MCF 10A (cell line): Measurements from ENCODE around the gene AOX1. TPM values are rescaled to one million over a fixed set of nuclear protein-coding genes. Genes with fewer than 3 reads are reported as not detected.
A peak's percentile ranks its signal among the peaks of the same experiment; 100 is the strongest.
"Not testable (repeated sequence)": the region's sequence is repeated elsewhere in the genome, so short reads cannot be mapped to it uniquely, and the experiment has no call there.

Source experiments
- Bru-seq: library from RNA; stranded (reverse); fragments of 400-500 nt; gene quantifications from one replicate; lab custom pipeline; 2021; lab: Mats Ljungman, UMichigan
- BruChase-seq, 2 experiments: library from RNA; stranded (reverse); fragments of 400-500 nt; gene quantifications; one replicate each; lab custom pipeline; 2021; lab: Mats Ljungman, UMichigan
- BruUV-seq: library from RNA; stranded (reverse); fragments of 400-500 nt; replicated peaks from 2 replicates; lab custom pipeline; 2021; lab: Mats Ljungman, UMichigan
- CTCF ChIA-PET: fragments of 300-600 bp; sonication (Branson Sonifier 250); formaldehyde crosslinking; extraction: SDS; loops from one replicate; lab custom pipeline; 2021; ENCODE audit warnings: antibody characterized with exemption, inconsistent platforms; lab: Yijun Ruan, JAX
- POLR2A ChIA-PET: fragments of 300-600, 350-650 bp; sonication (Branson Sonifier 250); formaldehyde crosslinking; extraction: SDS; loops from one replicate; lab custom pipeline; 2020; ENCODE audit warnings: antibody characterized with exemption, inconsistent platforms; lab: Yijun Ruan, JAX
- DNase-seq: peaks from one replicate; pipeline ENCODE4 v3.0.0-alpha.2; 2018; ENCODE audit not compliant: unreplicated experiment
- H3K27ac Mint-ChIP-seq: one replicate; pipeline ENCODE4 v1.8.0; 2022; ENCODE audit warnings: mild to moderate bottlenecking, low read depth, mixed read lengths; ENCODE audit not compliant: unreplicated experiment
- H3K27me3 Mint-ChIP-seq: one replicate; pipeline ENCODE4 v1.8.0; 2022; ENCODE audit warnings: mixed read lengths; ENCODE audit not compliant: insufficient read depth, unreplicated experiment
- H3K36me3 Mint-ChIP-seq: one replicate; pipeline ENCODE4 v1.8.0; 2022; ENCODE audit warnings: mild to moderate bottlenecking, moderate library complexity, mixed read lengths; ENCODE audit not compliant: insufficient read depth, unreplicated experiment
- H3K4me1 Mint-ChIP-seq: one replicate; pipeline ENCODE4 v1.8.0; 2022; ENCODE audit warnings: mixed read lengths; ENCODE audit not compliant: insufficient read depth, unreplicated experiment
- H3K4me3 Mint-ChIP-seq: one replicate; pipeline ENCODE4 v1.8.0; 2022; ENCODE audit warnings: mild to moderate bottlenecking, moderate library complexity, mixed read lengths; ENCODE audit not compliant: unreplicated experiment
- H3K9me3 Mint-ChIP-seq: one replicate; pipeline ENCODE4 v1.8.0; 2022; ENCODE audit warnings: mixed read lengths; ENCODE audit not compliant: unreplicated experiment
- CTCF ChIP-seq: fragments of 200-600 bp; IDR thresholded peaks from one replicate; pipeline ENCODE4 v1.8.0; 2022; ENCODE audit warnings: antibody characterized with exemption, mild to moderate bottlenecking; ENCODE audit not compliant: unreplicated experiment
- intact Hi-C: fragments of 100-400 bp; cut with micrococcal nuclease; formaldehyde crosslinking; loops from 2 replicates; pipeline ENCODE4 v1.14.1; 2022
- long read RNA-seq: library from polyadenylated mRNA; stranded (forward); transcript quantifications from one replicate; pipeline ENCODE4 v2.0.0, GENCODE V29; 2022
- total RNA-seq: library from RNA; stranded (reverse); gene quantifications from 2 replicates; pipeline ENCODE4 v1.2.3, GENCODE V29; 2022

AOX1 gene
- 54.0 and 76.6 TPM in 2 replicates for total RNA-seq
- Bru-seq, nascent RNA, result percentile 73 among the genes with signal in this experiment
- BruChase-seq, experiment 1, labeled RNA remaining after a 6-hour chase, result percentile 75 among the genes with signal in this experiment
- percentile 65 among the genes with signal in this experiment for BruChase-seq, experiment 2, labeled RNA remaining after a 2-hour chase
- long read RNA-seq, transcript AOX1-205 (23 exons, 3,142 nt), result major isoform, 10 of 127 reads
- long read RNA-seq, partial matches to known transcripts, result 93 of 127 reads
- long read RNA-seq, other reads (novel, unspliced or antisense), result 23 of 127 reads

- H3K36me3 Mint-ChIP-seq, result peaks cover 7% of the 10 kb centered on the region
- ChIA-PET POLR2A (interaction anchor here (1.0 kb wide), 1 partner anchor 32 kb away, joined by 4 read pairs; no protein-coding TSS in a partner anchor), CTCF (interaction anchor here (0.6 to 6.9 kb wide), 3 partner anchors 14 to 644 kb away, joined by 5 to 43 read pairs (median 6); no protein-coding TSS in a partner anchor)
- no peak within 1 kb of the TSS for H3K27ac Mint-ChIP-seq
- H3K4me1 Mint-ChIP-seq, result peaks cover 11% of the 10 kb centered on the region
- no TSS peak for BruUV-seq
- intact Hi-C loops, result no loop called here
- H3K27me3 Mint-ChIP-seq, result no peaks in the 10 kb centered on the region
- no peak for DNase-seq
- no peaks in the 10 kb centered on the region for H3K9me3 Mint-ChIP-seq
- H3K4me3 Mint-ChIP-seq, result no peak within 1 kb of the TSS
- no peak for TF ChIP-seq CTCF
Observed at GRCh38 chr2:200585730-200586643, at the start of gene AOX1. AOX1 (plus strand) TSS chr2:200586014; CDS start chr2:200586109, 95 bp downstream.

GRCh38 chr2:200538139-200538538 lies 47.7 kb upstream of the AOX1 start:
- no peak overlapping the region for H3K27ac Mint-ChIP-seq
- no peaks in the 10 kb centered on the region for H3K27me3 Mint-ChIP-seq
- H3K9me3 Mint-ChIP-seq, result no peaks in the 10 kb centered on the region
- no peak for DNase-seq
- ChIA-PET CTCF (no interaction called here), POLR2A (no interaction called here)
- TF ChIP-seq CTCF, result no peak
- peaks cover 10% of the 10 kb centered on the region for H3K36me3 Mint-ChIP-seq
- BruUV-seq, result no TSS peak
- no peaks in the 10 kb centered on the region for H3K4me1 Mint-ChIP-seq
- no peak overlapping the region for H3K4me3 Mint-ChIP-seq
- intact Hi-C loops, result no loop called here

GRCh38 chr2:200540793-200541192 lies 45.0 kb upstream of the AOX1 start:
- peaks cover 21% of the 10 kb centered on the region for H3K36me3 Mint-ChIP-seq
- CTCF ChIA-PET, result no interaction called here

GRCh38 chr2:200566596-200566995 lies 19.2 kb upstream of the AOX1 start:
- H3K36me3 Mint-ChIP-seq, result peaks cover 18% of the 10 kb centered on the region

More at GRCh38 chr2:200540793-200541192, 45.0 kb upstream of the AOX1 start:
- no TSS peak for BruUV-seq
- intact Hi-C loops, result no loop called here
- POLR2A ChIA-PET, result no interaction called here
- Mint-ChIP-seq H3K27ac (no peak overlapping the region), H3K27me3 (no peaks in the 10 kb centered on the region), H3K9me3 (no peaks in the 10 kb centered on the region), H3K4me1 (no peaks in the 10 kb centered on the region), H3K4me3 (no peak overlapping the region)
- DNase-seq, result no peak
- TF ChIP-seq CTCF, result no peak

More at GRCh38 chr2:200566596-200566995, 19.2 kb upstream of the AOX1 start:
- intact Hi-C loops, H3K4me1 Mint-ChIP-seq, DNase-seq, H3K27ac Mint-ChIP-seq, BruUV-seq, H3K27me3 Mint-ChIP-seq, H3K9me3 Mint-ChIP-seq, H3K4me3 Mint-ChIP-seq: not testable (repeated sequence)
- POLR2A ChIA-PET, result interaction anchor here (0.6 to 1.0 kb wide), 2 partner anchors 20 to 21 kb away, joined by 3 to 5 read pairs; no protein-coding TSS in a partner anchor
- CTCF ChIA-PET, result interaction anchor here (0.7 kb wide), 1 partner anchor 68 kb away, joined by 3 read pairs; no protein-coding TSS in a partner anchor
